HT-29 (cell line): ENCODE data around the gene NRSN2. TPM values are rescaled to one million over a fixed set of nuclear protein-coding genes. Genes with fewer than 3 reads are reported as not detected.
"Not testable (repeated sequence)": the region's sequence is repeated elsewhere in the genome, so short reads cannot be mapped to it uniquely, and the experiment has no call there.

Experiments used
- DNase-seq: peaks from one replicate; pipeline ENCODE4 v3.0.0-alpha.2; 2015; ENCODE audit warnings: low spot score
- total RNA-seq: library from RNA; depleted of rRNA; stranded (reverse); fragments of >200 nt; shearing (Covaris generic); gene quantifications from 2 replicates; pipeline ENCODE4 v1.2.3, GENCODE V29; 2014

Gene NRSN2
- total RNA-seq, 1 experiment from 2014 or later, result 15.5 TPM

DNA sequence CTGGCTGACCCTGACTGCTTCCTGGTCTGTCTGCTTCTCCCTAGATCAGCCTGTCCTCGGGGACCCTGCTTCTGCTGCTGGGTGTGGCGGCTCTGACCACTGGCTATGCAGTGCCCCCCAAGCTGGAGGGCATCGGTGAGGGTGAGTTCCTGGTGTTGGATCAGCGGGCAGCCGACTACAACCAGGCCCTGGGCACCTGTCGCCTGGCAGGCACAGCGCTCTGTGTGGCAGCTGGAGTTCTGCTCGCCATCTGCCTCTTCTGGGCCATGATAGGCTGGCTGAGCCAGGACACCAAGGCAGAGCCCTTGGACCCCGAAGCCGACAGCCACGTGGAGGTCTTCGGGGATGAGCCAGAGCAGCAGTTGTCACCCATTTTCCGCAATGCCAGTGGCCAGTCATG, 6.3 kb downstream of the NRSN2 start:
- no peak for DNase-seq

DNA sequence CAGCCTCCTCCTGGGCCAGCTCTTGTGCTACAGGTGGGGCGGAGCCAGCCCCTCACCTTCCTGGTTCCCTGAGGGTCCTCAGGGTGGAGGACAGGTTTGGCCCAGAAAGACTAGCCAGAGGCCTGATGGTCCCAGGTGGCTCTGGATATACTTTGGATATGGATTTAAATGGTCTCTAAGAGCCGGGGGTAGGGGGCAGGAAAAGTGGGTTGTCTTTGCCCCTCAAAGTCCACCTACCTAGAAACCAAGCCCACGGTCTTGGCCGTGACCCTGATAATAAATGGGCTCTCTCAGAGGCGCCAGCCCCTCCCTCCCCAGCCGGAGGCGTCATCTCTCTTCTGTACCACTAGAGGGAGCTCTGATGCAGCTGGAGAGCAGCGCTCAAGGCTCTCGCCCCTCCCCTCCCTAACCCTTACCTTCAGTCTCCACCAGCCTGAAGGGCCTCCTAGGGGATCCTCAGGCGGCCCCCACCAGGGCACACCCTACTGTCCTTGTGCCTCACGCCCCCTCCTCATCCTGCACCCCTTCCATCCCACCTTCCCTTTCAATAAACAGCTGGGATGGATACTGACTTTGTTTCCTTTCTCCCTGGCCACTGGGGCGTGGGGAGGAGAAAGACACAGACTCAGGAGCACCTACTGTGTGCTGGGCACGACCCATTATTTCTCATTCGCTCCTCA, 7.5 kb downstream of the NRSN2 start:
- DNase-seq, result peak; percentile 83

DNA sequence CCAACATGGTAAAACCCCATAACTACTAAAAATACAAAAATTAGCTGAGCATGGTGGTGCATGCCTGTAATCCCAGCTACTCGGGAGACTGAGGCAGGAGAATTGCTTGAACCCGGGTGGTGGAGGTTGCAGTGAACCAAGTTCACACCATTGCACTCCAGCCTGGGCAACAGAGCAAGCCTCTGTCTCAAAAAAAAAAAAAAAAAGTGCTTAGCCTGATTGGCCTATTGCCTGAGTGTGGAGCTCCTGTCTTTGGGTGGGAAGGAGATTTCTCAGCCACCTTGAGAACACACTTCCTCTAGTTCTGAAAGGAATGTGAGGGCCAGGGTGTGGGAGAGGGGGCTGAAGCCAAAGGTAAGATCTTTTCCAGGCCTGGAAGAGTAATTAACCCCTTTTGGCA, 9.2 kb downstream of the NRSN2 start:
- DNase-seq, result not testable (repeated sequence)

DNA sequence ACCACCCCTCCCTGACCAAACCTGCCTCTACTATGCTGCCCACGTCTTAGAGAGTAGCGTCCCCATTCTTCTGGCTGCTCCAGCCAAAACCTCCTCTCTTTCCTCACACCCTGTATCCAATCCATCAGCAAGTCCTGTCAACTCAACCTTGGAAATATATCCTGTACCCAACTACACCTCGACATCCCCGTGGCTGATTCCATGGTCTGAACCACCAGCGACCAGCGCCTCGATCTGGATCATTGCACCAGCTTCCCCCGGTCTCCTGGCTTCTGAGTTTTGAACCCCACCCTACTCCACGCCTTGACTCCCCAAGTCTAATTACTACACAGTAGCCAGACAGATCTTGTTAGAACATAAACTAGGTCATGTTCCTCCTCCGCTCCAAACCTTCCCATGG, 9.8 kb downstream of the NRSN2 start:
- no peak for DNase-seq

DNA sequence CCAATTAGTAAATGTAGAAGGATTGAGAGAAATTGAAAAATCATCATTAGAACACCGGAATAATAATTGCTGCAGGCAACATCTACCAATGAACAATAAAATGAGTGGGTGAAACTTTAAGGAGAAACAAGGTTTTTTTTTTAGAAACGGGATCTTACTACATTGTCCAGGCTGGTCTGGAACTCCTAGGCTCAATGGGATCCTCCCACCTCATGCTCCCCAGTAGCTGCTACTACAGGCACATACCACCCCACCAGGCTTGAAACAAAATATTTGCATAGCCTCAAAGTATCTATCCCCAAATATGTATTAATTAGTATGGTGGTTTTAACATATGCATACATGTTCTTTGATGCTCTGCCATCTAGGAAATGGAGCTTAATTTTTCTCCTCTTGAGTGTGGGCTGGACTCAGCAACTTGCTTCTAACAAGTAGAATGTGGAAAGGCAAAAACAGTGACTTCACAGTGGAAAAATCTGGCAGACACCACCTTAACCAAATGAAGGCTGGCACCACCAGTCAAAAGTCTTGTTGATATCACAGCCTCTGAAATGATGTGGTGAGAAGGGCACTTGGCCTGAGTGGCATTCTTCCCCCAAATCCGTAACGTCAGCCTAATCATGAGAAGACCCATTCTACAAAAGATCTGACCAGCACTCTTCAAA, 12.1 kb downstream of the NRSN2 start:
- no peak for DNase-seq

DNA sequence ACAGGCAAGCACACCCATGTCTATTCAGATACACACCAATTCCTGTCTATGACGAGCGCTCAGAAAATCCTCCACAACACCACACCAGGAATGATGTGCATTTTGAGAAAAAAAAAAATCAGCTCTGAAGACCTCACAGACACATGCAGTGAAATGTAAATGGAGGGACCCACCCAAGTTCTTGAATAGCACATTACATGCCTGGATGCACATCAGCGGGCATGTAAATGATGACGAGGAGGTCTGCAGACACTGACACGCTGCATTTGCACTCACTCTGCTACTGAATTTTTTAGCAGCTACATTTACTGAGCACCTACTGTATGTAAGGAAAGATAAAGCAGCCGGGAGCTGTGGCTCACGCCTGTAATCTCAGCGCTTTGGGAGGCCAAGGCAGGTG, 14.7 kb downstream of the NRSN2 start:
- no peak for DNase-seq

DNA sequence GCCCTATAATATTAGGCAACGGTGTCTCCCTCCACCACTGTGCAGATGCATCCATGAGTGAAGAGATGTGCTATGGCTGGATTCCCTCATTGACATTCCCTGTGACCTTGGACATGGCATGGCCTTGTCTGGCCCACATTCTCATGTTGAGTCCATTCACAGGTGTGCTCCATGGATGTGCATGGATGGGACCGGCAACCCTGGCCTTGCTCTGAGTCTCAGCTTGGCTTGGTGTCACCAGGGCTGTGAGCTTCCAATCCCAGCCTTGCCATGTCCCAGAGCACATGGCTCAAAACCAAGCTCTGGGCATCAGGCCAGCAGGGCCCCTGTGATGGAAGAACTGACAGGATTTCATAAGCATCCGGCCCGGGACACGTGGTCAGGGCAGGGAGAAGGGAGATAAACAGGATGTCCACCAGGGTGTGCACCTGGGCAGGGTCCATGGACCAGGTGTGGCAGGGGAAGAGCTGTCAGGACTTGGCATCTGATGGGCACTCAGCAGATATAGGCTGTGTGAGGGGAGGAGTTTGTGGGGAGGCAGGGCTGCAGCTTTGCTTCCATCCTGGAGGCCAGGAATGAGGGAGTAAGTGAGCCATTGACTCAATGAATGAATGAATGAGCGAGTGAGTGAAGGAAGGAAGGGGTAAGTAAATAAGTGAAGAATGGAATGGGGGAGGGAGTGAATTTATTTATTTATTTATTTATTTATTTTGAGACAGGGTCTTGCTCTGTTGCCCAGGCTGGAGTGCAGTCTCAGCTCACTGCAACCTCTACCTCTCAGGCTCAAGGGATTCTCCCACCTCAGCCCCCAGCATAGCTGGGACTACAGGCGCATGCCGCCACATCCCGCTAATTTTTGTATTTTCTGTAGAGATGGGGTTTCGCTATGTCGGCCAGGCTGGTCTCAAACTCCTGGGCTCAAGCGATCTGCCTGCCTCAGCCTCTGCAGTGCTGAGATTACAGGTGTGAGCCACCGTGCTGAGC, 15.7 kb downstream of the NRSN2 start:
- peak; percentile 99 for DNase-seq

DNA sequence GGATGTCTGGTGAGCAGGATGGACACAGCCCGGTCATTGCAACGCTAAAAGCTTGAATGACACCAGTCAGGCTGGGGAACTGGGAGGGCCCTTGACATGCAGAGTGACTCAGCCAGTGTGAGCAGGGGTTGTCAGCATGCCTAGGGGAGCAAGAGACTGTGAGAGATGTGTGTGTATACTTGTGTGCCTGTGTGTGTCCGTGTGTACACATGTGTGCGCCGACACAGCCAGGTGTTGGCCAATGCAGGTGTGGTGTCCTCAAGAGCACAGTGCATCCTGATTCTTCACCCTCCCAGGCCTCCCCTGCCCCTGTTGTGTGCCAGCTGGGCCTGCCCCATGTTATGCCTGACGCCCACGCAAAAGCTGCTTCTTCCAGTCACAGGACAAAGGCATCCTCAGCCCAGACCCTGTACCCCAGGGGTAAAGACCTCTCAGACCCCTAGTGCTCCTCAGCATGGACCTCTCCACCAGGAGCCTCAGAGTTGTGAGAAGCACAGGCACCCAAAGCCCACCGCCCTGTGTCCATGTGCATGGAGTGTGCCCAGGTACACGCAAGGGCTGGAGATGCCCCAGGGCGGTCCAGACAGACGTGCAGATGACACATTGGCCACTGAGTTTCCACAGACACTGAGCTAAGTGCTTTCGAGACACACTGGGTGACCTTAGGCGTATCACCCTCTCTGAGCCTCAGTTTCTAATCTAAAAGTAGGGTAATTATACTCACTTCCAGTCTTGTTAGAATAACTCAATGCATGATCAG, 16.6 kb downstream of the NRSN2 start:
- DNase-seq, result peak; percentile 66

DNA sequence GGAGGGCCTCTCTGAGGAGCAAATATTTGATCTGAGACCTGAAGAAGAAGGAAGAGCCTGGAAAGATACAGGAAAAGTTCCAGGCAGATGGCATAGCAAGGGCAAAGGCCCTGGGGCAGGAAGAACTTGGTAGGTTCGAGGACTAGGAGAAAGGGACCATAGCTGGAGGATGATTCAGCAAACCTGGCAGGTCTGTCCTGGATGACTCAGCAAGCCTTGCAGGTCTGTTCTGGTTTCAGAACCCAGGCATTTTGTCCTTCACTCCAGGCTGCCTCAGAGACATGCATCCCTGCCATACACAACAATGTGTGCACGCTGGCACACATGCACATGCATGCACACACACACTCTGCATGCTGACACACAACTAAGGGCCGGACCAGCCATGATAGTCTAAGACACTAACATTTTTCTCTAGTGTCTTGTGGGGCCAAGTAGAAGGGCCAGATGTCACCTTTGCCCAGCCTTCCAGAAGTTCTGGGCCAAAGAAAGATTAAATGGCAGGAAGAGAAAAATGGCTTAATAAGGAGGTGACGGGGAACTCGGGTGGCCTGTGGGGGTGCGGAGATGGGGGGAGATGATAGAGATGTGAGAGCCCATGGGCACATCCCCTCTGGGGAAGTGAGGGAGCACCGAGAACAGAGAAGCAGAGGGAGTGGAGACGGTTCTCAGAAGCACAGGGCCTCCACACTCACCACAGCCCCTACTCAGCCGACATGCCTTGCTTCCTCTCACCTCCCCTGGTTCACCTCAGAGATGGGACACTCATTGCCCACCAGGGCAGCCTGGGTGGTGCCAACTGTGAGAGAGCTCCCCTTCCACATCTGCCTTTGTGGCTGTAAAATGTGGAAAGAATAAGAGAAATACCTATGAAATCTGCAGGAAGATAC, 18.2 kb downstream of the NRSN2 start:
- DNase-seq, result peak; percentile 54

DNA sequence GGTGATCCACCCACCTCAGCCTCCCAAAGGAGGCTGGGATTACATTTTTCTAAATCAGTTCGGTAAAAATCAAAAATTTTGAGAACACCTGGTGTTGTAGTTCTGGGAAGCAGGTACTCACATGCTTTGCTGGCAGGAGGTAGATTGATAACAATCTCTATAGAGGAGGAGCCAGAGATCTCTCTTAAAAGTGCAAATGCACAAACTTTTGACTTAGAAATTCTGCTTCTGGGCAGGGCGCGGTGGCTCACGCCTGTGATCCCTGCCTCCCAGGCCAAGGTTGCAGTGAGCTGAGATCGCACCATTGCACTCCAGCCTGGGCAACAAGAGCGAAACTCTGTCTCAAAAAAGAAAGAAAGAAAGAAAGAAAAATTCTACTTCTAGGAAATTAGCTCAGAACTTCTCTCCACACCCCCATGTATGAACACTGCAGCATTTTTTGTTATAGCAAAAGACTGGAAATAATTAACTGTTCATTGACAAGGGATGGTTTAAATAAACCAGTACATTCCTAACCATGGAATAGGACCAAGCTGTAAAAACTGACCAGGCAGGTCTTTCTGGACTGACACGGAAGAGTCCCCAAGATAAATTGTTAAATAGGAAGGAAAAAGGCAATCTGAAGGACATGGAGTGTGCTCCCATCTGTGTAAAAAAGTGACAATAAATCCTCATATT, 19.3 kb downstream of the NRSN2 start:
- peak; percentile 80 for DNase-seq

DNA sequence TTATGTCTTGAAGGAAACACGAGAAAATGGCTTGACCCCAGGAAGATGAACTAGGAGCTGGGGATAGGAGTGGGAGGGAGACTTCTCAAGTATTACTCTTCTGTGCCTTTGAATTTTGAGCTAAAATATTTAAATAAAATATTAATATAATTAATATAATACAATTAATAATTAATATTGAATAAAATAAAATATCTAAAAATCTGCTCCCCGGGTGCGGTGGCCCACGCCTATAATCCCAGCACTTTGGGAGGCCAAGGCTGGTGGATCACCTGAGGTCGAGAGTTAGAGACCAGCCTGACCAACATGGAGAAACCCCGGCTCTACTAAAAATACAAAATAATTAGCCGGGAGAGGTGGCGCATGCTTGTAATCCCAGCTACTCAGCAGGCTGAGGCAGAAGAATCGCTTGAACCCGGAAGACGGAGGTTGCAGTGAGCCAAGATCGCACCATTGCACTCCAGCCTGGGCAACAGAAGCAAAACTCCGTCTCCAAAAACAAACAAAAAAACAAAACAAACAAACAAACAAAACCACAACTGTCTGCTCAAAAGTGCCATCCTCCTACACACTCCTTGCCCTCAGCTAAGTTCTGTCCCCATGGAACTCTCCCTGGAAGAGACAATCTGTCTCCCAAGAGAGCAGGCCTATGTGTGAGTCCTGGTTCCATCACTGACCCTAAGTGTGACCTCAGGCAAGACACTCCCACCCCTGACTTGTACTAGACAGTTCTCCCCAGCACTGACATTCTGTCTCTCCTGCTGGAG, 20.0 kb downstream of the NRSN2 start:
- DNase-seq, result no peak

DNA sequence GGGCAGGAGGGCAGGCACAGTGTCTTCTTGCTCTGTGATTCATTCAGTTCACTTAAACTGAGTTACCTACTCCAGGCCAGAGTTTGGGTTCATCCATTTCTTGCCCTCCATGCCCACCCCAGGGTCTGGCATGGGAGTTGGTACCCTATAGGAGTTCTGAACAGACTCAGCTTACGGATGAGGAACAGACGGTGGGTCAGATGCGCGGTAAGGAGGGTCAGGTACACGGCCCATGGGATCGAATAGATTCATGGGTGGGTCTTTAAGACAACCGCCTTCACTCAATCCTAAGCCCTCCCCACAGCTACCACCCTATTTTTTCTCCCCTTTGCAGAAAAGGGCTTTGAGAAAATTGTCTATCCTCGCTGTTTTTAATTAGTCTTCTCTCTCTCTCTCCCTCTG, 20.6 kb downstream of the NRSN2 start:
- no peak for DNase-seq

DNA sequence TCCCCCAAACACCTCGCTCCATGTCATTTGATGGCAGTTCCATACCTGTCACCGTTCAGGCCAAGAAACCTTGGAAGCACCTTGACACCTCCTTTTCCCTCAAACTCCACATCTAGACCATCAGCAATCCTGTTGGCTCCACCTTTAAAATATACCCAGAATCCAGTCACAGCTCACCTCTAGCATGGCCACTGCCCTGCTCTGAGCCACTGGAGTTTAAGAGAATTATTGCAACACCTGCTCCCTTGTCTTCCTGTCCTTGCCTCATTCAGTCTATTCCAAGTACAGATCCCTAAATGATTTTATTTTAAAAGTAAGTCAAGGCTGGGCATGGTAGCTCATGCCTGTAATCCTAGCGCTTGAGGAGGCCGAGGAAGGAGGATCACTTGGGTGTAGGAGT, 22.0 kb downstream of the NRSN2 start:
- DNase-seq, result no peak

DNA sequence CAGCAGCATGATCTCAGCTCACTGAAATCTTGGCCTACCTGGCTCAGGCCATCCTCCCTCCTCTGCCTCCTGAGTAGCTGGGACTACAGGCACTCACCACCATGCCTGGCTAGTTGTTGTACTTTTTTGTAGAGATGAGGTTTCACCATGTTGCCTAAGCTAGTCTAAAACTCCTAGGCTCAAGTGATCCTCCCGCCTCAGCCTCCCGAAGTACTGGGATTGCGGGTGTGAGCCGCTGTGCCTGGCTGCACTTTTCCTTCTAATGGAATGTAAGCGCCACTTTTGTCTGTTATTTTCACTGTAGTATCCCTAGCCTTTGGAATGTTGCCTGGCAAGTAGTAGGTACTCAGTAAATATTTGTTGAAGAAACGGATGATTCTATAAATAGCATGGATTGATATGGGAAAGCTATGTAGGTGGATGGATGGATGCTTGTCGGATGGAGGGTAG, 23.3 kb downstream of the NRSN2 start:
- DNase-seq, result peak; percentile 79

DNA sequence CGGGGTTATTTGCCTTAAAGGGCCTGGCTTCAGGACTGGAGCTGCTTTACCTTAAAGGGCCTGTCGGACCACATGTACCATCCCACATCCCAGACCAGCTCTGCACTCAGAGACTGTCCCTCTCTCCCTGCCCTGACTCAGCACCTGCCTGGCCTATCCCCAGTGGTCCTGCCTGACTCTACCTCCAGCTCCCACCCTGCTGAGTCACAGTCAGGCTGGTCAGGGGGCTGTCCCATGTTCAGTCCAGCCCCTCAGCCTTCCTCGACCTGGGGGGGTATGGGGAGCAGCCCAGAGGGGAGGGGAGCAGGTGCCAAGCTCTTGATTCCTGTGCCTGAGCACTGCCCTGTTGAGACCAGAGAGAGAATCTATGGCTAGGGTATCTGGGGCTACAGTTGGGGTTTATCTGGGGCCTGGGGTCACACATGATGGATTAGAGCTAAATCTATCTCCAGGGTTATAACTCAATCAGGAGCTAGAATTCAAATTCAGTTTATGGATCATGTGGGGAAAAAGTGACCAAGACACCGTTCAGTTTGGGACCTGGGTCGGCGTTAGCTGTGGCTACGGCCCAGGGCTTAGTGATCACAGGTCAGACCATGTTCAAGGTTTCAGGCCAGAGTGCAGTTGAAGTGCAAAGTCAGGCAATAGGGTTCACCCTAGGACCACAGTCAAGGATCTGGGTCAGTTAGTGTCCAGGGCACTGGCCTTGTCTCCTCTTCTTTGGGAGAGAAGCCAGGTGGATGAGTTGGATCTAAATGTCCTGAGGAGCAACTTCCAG, 24.3 kb downstream of the NRSN2 start:
- peak; percentile 31 for DNase-seq

DNA sequence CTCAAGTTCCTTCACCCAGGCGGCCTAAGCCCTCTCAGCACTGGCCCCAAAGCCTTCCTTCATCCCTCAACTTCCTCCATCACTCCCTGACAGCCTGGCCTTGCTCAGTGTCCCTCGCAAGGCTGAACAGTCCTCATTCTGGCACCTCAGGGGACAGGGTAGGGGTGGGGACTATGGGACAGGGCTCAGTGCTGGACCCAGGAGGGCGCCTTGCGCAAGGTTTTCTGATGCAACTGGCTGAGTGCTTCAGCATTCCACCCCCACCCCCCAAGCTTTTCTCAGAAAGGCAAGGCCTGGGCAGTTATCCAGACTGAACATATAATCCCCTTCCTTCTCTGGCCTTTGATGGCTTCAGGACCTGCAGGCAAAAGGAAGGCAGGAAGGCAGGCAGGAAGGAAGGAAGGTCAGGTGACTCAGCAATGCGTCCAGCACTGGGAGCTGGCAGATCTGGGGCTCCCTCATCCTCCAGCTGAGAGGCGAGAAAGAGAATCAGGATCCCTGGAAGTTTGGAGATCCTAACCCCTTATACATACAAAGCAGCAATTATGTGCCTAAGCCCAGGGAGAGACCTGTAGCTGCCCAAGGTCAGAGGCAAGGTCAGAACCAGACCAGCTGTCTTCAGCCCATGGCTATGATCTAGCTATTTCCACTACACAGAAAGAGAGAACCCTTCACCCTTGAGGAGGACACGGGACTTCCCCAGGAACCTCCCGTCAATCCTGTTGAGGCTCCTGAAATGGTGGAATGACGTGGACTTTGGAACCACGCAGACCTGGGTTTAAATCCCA, 25.0 kb downstream of the NRSN2 start:
- DNase-seq, result peak; percentile 76

DNA sequence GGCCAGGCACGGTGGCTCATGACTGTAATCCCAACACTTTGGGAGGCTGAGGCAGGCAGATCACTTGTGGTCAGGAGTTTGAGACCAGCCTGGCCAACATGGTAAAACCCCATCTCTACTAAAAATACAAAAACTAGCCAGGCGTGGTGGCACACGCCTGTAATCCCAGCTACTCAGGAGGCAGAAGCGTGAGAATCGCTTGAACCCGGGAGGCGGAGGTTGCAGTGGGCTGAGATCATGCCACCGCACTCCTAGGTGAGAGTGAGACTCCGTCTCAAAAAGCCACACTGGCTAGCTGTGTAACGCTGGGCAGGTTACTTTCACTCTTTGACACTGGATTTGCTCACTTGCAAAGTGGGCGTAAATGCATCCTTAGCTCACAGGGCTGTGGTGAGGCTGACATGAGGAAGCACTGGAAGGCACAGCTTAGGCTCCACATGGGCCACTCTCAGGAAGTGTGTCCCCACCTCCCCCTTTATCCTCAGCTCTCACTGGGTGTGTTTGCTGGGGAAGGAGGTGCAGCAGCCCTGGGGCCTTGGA, 25.7 kb downstream of the NRSN2 start:
- not testable (repeated sequence) for DNase-seq
